ENCODE results near the gene IGFL4. TPM values are rescaled to one million over a fixed set of nuclear protein-coding genes. Genes with fewer than 3 reads are reported as not detected.
A peak's percentile ranks its signal among the peaks of the same experiment; 100 is the strongest.

The IGFL4 gene
- polyA plus RNA-seq (2013, experiment 1 of 2; ENCODE audit: insufficient read length): not detected
- polyA plus RNA-seq (2013, experiment 2 of 2; ENCODE audit: insufficient read length): not detected

GRCh38 chr19:46040952-46041500 lies at the start of gene IGFL4:
Gene IGFL4, minus strand, starts transcription at chr19:46041002. Its CDS starts 40 bp downstream, at chr19:46040962.
- DNase-seq: no peak

GRCh38 chr19:46090444-46090843 lies 49.6 kb upstream of the IGFL4 start:
- no peak for DNase-seq

- no peak for DNase-seq
Observed at GRCh38 chr19:46089432-46089831, 48.6 kb upstream of the IGFL4 start.

- no peak for DNase-seq
Observed at GRCh38 chr19:46088101-46088500, 47.3 kb upstream of the IGFL4 start.

DNA sequence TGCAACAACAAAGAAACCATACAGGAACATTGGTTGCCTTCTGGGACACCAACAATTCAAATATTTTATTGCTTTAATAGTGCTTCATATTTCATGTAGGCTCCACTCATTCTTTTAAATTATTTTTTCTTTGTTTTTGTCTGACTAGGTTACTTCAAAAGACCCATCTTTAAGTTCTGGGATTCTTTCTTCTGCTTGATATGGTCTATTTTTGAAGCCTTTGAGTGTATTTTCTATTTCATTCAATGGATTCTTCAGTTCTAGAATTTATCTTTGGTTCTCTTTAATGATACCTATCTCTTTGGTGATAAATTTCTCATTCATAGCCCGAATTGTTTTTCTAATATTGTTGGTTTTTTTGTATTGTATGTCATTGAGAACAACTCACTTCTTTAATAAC lies 45.1 kb upstream of the IGFL4 start:
- DNase-seq: no peak

GRCh38 chr19:46082728-46083050 lies 41.9 kb upstream of the IGFL4 start:
- peak; percentile 53 for DNase-seq

- DNase-seq: peak; percentile 60
Observed at GRCh38 chr19:46081928-46082727, 41.3 kb upstream of the IGFL4 start.

- DNase-seq: peak; percentile 88
Observed at GRCh38 chr19:46080561-46080960, 39.8 kb upstream of the IGFL4 start.

DNA sequence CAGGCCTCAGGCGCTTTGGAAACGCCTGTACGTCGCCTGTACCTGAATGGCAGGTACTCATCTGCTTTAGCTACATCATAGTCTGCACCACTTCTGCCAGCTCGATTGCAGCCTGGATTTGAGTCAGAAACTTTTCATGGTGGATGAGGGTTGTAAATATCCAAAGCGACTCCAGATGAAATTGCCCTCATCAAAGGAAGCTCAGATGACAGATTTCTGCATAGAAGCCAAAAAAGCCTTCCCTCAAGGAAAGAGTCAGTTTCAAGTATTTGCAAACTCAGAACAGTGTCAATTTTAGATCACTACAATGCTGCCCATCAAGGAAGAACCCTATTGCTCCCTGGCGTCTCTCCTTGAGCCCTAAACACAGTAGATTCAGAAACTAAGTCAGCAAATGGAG lies 38.8 kb upstream of the IGFL4 start:
- no peak for DNase-seq

GRCh38 chr19:46078573-46079332 lies 38.0 kb upstream of the IGFL4 start:
- DNase-seq: peak; percentile 78

DNA sequence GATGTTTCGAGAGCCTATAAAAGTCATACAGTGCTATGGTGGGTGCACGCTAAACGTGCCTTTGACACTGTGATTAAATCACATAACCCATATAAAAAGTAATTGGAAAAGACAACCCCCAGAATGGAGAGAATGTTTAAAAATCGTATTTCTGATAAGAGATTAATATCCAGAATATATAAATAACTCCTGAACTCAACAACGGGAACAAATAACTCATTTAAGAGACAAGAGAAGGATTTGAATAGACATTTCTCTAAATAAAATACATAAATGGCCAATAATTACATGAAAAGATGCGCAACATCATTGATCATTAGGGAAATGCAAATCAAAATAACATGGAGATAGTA lies 37.0 kb upstream of the IGFL4 start:
- DNase-seq: no peak

GRCh38 chr19:46076951-46077814 lies 36.4 kb upstream of the IGFL4 start:
- DNase-seq: peak; percentile 78

DNA sequence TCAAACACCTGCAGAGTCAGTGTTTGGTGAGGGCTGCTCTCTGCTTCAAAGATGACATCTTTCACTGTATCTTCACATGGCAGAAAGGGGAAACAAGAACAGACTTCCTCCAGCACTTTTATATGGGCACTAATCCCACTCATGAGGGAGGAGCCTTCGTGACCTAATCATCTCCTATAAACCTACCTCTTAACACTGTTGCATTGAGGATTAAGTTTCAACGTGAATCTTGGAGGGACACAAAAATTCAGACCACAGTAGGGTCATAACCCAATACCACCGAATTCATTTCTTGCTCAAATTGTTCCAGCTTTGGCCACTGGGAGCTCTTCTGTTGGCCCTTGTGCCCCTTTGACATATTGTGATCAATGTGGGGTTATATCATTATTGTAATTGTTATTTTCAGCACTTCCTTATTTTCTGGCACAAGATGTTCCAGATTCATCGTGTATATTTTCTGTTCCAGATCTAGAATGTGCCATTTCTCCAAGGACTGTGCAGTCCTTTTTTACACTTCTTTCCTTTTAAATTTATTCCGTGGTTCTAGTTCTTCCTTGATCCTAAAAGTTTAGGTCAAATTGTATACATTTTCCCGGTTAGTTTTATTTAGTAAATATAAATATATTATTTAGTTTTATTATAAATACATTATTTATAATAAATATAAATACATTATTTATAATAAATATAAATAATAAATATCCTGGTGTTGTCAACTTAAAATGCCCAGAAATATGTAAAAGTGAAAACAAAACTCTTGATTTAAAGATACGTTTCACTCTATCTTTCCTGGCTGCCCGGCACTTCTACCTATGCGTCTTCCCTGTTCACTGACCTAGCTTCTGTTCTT lies 35.5 kb upstream of the IGFL4 start:
- DNase-seq: no peak

DNA sequence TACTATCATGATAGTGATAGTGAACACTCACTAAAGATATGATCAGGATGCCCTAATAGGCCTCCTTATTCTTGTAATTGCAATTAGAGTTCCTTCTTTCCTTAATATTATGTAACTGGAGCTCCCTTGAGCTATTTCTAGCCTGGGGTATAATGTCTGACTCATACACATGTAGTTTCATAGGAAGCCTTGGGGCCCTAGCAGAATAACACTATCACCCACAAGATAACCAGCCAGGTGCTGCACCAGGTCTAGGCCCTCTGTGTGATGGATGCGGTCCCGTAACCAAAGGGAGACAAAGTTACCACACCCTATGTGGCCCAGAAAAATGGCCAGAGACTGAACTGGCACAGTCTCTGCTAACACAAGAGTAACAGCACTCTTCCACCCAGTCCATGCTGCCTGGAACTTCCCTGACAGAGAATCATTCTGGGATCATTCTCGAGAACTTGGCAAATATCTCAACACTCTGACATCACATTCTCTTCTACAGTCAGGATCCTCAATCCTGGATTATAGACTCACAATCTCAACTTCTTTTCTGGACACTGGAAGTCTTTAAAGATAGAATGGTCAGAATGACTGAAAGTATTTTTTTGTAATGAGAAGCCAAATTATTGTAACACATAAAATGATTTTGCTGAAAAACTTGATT lies 32.6 kb upstream of the IGFL4 start:
- DNase-seq: no peak

- peak; percentile 87 for DNase-seq
Observed at GRCh38 chr19:46069806-46070341, 29.1 kb upstream of the IGFL4 start.

DNA sequence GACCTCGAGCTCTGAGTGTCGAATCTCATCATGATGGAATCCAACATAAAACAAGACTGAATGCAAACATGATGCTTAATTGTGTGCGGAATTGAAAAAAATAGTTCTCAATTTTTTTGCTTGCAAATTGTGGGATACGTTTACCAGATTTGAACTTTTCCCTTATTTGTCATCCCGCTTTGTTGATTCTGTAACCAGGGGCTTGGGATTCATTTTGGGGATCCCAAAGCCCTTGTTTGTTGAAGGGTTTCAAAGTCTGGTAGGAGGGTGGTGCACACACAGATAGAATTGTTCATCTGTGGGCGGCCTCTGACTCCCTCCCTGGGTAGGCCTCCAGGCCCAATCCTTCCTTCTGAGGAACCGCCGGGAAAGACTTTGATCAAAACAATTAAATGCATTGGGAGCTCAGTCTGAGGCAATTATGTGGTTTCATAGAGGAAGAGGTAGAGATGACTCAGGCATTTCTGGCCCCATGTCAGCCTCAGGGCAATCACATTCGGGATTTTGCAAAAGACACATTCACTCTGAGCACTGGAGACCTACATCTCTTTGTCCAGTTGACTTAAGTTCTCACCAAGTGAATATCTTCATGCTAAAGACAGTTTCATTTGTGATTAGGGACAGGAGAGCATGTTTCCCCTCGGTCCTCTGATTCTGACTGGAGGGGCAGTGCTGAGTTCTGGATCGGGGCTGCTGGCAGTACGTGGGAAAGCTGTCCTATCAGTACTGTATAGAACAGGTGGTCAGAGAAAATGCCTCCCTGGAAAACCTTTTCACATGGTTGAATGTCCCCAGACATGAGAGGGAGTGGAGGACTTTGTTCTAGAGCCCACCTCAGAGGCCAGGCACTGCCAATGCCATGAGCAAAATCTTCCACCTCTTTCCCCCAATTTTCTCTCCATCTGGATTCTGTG lies 27.8 kb upstream of the IGFL4 start:
- peak; percentile 69 for DNase-seq

DNA sequence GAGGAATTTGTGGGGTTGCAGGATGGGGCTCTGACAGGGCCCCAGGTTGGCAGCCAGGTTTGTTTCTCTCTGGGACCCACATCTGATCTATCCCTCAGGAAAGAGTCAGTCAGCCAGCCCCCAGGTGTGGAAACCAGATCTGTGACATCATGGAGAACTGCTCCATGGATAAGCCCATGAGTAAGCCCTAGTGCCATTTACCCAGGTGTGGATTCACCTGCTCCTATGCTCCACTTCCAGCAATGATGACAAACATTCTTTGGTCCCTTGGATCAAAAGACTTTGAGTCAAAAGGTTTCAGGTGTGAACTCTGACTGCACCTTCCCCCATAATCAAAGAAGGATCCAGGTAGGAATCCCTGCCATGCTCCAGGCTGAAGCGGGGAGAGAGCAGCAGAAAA lies 26.9 kb upstream of the IGFL4 start:
- DNase-seq: no peak

DNA sequence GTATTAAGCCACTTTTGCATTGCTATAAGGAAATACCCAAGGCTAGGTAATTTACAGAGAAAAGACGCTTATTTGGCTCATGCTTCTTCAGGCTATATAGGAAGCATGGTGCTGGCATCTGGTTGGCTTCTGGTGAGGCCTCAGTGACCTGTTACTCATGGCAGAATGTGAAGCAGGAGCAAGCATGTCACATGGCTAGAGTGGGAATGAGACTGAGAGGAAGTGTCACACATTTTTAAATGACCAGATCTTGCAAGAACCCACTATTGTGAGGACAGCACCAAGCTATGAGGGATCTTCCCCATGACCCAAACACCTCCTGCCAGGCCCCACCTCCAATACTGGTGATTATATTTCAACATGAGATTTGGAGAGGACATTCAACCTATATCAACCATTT lies 25.7 kb upstream of the IGFL4 start:
- DNase-seq: no peak

DNA sequence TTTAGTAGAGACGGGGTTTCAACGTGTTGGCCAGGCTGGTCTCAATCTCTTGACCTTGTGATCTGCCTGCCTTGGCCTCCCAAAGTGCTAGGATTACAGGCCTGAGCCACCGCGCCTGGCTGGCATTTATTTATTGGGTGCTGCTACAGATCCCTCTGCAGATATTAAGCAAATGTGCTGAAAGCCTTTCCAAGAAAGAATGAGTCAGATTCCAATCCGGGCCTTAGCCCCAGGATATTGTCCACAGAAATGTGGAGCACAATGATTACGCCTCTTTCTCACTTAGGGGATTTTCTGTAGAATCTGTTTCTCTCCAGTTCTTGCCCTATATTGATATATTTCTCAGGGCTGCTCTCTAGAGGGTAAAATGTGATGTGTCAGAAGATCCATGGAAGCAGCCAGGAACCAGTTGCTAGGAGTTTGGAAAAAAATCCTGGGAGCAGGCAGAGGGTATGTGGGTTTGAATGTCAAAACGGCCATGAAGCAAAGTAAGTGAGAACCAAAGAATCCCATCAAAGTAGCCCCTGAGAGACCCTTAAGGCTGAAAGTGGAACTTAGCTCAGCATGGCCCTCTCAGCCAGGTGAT lies 24.8 kb upstream of the IGFL4 start:
- DNase-seq: peak; percentile 9

All from fibroblast of skin of back (primary cell).